ENCODE measurements around the gene TOX3.

TOX3 gene

GRCh38 chr16:52497067-52497816 is 49.7 kb downstream of the TOX3 start (continued):
- TF ChIP-seq ZNF548 (tag by site-specific recombination; IDR thresholded peaks at IDR 0.05) (no peak), TSHZ1 (tag by site-specific recombination; IDR thresholded peaks at IDR 0.05; ENCODE audit: borderline replicate concordance) (0 out of 2 replicates have a peak, but pooled peaks have one; percentile 14), ZBTB1 (tag by site-specific recombination; IDR thresholded peaks at IDR 0.05) (no peak), ZNF837 (tag by site-specific recombination; IDR thresholded peaks at IDR 0.05) (no peak)

GRCh38 chr16:52496051-52496876 is 50.7 kb downstream of the TOX3 start:
- ChIA-PET CTCF (interaction anchor here (0.7 kb wide), 1 partner anchor 228 kb away, joined by 3 read pairs; no protein-coding TSS in a partner anchor), POLR2A (interaction anchor here (0.6 kb wide), 1 partner anchor 15 kb away, joined by 5 read pairs; no protein-coding TSS in a partner anchor)
- Histone ChIP-seq H3K27ac (ENCODE audit: extremely low read depth, low read depth, low read length) (peak overlapping the region; percentile 47; the same call in 1 of the 2 replicates), H3K36me3 (ENCODE audit: control insufficient read depth in 2 of 2, insufficient read depth in 1 of 2, low read length in 2 of 2) (no peaks in the 10 kb centered on the region), H3K4me1 (ENCODE audit: control insufficient read depth, insufficient read depth, low read length) (peaks cover 21% of the 10 kb centered on the region), H3K9me3 (ENCODE audit: control insufficient read depth, insufficient read depth, low read depth, low read length) (no peaks in the 10 kb centered on the region), H3K4me3 (ENCODE audit: low read depth, low read length) (no peak overlapping the region)
- TF ChIP-seq SETDB1 (IDR thresholded peaks at IDR 0.05; ENCODE audit: insufficient read length, low read length), result no peak
- no peak for TF ChIP-seq PBX3 (CRISPR knock-in tag; IDR thresholded peaks at IDR 0.05)
- no peak for TF ChIP-seq ZNF529 (tag by site-specific recombination; IDR thresholded peaks at IDR 0.05; ENCODE audit: insufficient replicate concordance)
- TF ChIP-seq PRDM2 (tag by site-specific recombination; IDR thresholded peaks at IDR 0.05; ENCODE audit: borderline replicate concordance), result no peak
- 0 out of 2 replicates have a peak, but pooled peaks have one; percentile 23 for TF ChIP-seq WT1 (tag by site-specific recombination; IDR thresholded peaks at IDR 0.05)
- TF ChIP-seq TCF7L2 (IDR thresholded peaks at IDR 0.05; ENCODE audit: borderline replicate concordance, low read depth, low read length), result peak; percentile 71; the same call in 1 of the 2 replicates
- no peak for TF ChIP-seq ZNF366 (tag by site-specific recombination; conservative IDR thresholded peaks at IDR 0.05)
- TF ChIP-seq ZNF624 (tag by site-specific recombination; IDR thresholded peaks at IDR 0.05), result no peak
- TF ChIP-seq ZNF202 (tag by site-specific recombination; IDR thresholded peaks at IDR 0.05; ENCODE audit: borderline replicate concordance), result no peak
- TF ChIP-seq ZNF426 (tag by site-specific recombination; IDR thresholded peaks at IDR 0.05), result no peak
- no peak for TF ChIP-seq ZNF785 (tag by site-specific recombination; IDR thresholded peaks at IDR 0.05)
- no peak for TF ChIP-seq ZNF214 (tag by site-specific recombination; IDR thresholded peaks at IDR 0.05; ENCODE audit: borderline replicate concordance)
- TF ChIP-seq ZNF580 (tag by site-specific recombination; IDR thresholded peaks at IDR 0.05), result peak; percentile 86
- TF ChIP-seq PRDM4 (tag by site-specific recombination; IDR thresholded peaks at IDR 0.05), result peak; percentile 77
- peak; percentile 94 for TF ChIP-seq FEZF1 (tag by site-specific recombination; IDR thresholded peaks at IDR 0.05)
- no peak for TF ChIP-seq ZNF555 (tag by site-specific recombination; conservative IDR thresholded peaks at IDR 0.05)

Measured in HEK293 (cell line).